ENCODE data around the gene RPL36.

- TF ChIP-seq RAD21 (IDR thresholded peaks at IDR 0.05; ENCODE audit: low read length) (no peak), USF1 (IDR thresholded peaks at IDR 0.05; ENCODE audit: borderline replicate concordance, low read depth) (no peak)
These were observed 22.3 kb upstream of the RPL36 start for GRCh38 chr19:5667751-5668271.
